HepG2 (cell line): ENCODE measurements around the gene MEF2B. TPM values are rescaled to one million over a fixed set of nuclear protein-coding genes. Genes with fewer than 3 reads are reported as not detected.
A peak's percentile ranks its signal among the peaks of the same experiment; 100 is the strongest.

ENCODE experiments used
- CBX2 ChIP-seq, 2 experiments: fragments of 200-600 bp in 1 of 2; sonication (generic); formaldehyde crosslinking in 1 of 2; IDR thresholded peaks; 2 replicates each; pipeline versions ENCODE4 v1.7.0 to v1.8.1; 2018 to 2022; ENCODE audit warnings: low read depth in 2 of 2, low read length in 1 of 2, mild to moderate bottlenecking in 1 of 2, missing genetic modification reagents in 1 of 2
- CHD4 ChIP-seq: fragments of 200-600 bp; sonication (generic); IDR thresholded peaks from 2 replicates; pipeline ENCODE4 v1.7.0; 2017; ENCODE audit warnings: mild to moderate bottlenecking, low read length, borderline replicate concordance
- DNMT3B ChIP-seq: conservative IDR thresholded peaks from 2 replicates; pipeline ENCODE4 v1.6.1; 2016; ENCODE audit warnings: missing biosample characterization, control low read depth
- EEA1 ChIP-seq: sonication (generic); formaldehyde crosslinking; IDR thresholded peaks from 2 replicates; pipeline ENCODE4 v1.5.1; 2020; ENCODE audit warnings: mild to moderate bottlenecking, missing genetic modification reagents, borderline replicate concordance
- KMT2B ChIP-seq: IDR thresholded peaks from 2 replicates; pipeline ENCODE4 v1.6.1; 2016; ENCODE audit warnings: missing genetic modification reagents, missing compliant biosample characterization
- PHB2 ChIP-seq: fragments of 450-650 bp; IDR thresholded peaks from 2 replicates; pipeline ENCODE4 v1.6.1; 2018; ENCODE audit not compliant: partially characterized antibody
- PREB ChIP-seq: sonication (generic); formaldehyde crosslinking; IDR thresholded peaks from 2 replicates; pipeline ENCODE4 v1.4.0; 2020; ENCODE audit warnings: missing genetic modification reagents
- RBAK ChIP-seq: sonication (generic); formaldehyde crosslinking; IDR thresholded peaks from 2 replicates; pipeline ENCODE4 v1.5.1; 2020; ENCODE audit warnings: mild to moderate bottlenecking, missing genetic modification reagents
- RBM22 ChIP-seq: fragments of 200-400 bp; formaldehyde crosslinking; optimal IDR thresholded peaks from 2 replicates; pipeline ENCODE3; 2017; ENCODE audit warnings: mild to moderate bottlenecking, low read length, moderate library complexity
- SNAPC5 ChIP-seq: sonication (generic); formaldehyde crosslinking; IDR thresholded peaks from 2 replicates; pipeline ENCODE4 v1.8.1; 2023; ENCODE audit warnings: mild to moderate bottlenecking, missing genetic modification reagents, borderline replicate concordance
- SYNCRIP ChIP-seq: fragments of 200-400 bp; formaldehyde crosslinking; IDR thresholded peaks from 2 replicates; pipeline ENCODE4 v1.6.1; 2018; ENCODE audit warnings: mild to moderate bottlenecking, low read depth, low read length; ENCODE audit not compliant: insufficient read depth
- ZFP37 ChIP-seq: sonication (generic); formaldehyde crosslinking; IDR thresholded peaks from 2 replicates; pipeline ENCODE4 v1.4.0; 2020; ENCODE audit warnings: missing genetic modification reagents, borderline replicate concordance
- ZFP62 ChIP-seq: sonication (generic); formaldehyde crosslinking; IDR thresholded peaks from 2 replicates; pipeline ENCODE4 v1.4.0; 2020; ENCODE audit warnings: missing genetic modification reagents
- ZNF121 ChIP-seq: sonication (generic); formaldehyde crosslinking; IDR thresholded peaks from 2 replicates; pipeline ENCODE4 v1.5.0; 2020; ENCODE audit warnings: mild to moderate bottlenecking, missing genetic modification reagents
- ZNF143 ChIP-seq: sonication (generic); formaldehyde crosslinking; IDR thresholded peaks from 2 replicates; pipeline ENCODE4 v1.4.0; 2020; ENCODE audit warnings: missing genetic modification reagents
- ZNF232 ChIP-seq: sonication (generic); formaldehyde crosslinking; IDR thresholded peaks from 2 replicates; pipeline ENCODE4 v1.4.0; 2020; ENCODE audit warnings: missing genetic modification reagents, borderline replicate concordance
- ZNF24 ChIP-seq: fragments of 450-650 bp; IDR thresholded peaks from 2 replicates; pipeline ENCODE4 v1.6.1; 2017; ENCODE audit warnings: antibody characterized with exemption, mild to moderate bottlenecking
- ZNF264 ChIP-seq: sonication (generic); formaldehyde crosslinking; IDR thresholded peaks from 2 replicates; pipeline ENCODE4 v1.4.0; 2020; ENCODE audit warnings: missing genetic modification reagents
- ZNF335 ChIP-seq: sonication (generic); formaldehyde crosslinking; IDR thresholded peaks from 2 replicates; pipeline ENCODE4 v1.4.0; 2020; ENCODE audit warnings: missing genetic modification reagents
- ZNF468 ChIP-seq: sonication (generic); formaldehyde crosslinking; IDR thresholded peaks from 2 replicates; pipeline ENCODE4 v1.8.0; 2022; ENCODE audit warnings: mild to moderate bottlenecking, moderate library complexity, missing genetic modification reagents
- ZNF580 ChIP-seq: IDR thresholded peaks from 2 replicates; pipeline ENCODE4 v1.6.1; 2016; ENCODE audit warnings: low read depth, borderline replicate concordance
- ZNF629 ChIP-seq: sonication (generic); formaldehyde crosslinking; conservative IDR thresholded peaks from 2 replicates; pipeline ENCODE4 v1.5.0; 2020; ENCODE audit warnings: missing genetic modification reagents
- ZNF841 ChIP-seq: sonication (generic); formaldehyde crosslinking; IDR thresholded peaks from 2 replicates; pipeline ENCODE4 v1.8.1; 2023; ENCODE audit warnings: missing genetic modification reagents, borderline replicate concordance
- ZNF891 ChIP-seq: sonication (generic); formaldehyde crosslinking; IDR thresholded peaks from 2 replicates; pipeline ENCODE4 v1.5.0; 2020; ENCODE audit warnings: mild to moderate bottlenecking, missing genetic modification reagents
- polyA plus RNA-seq, 8 experiments: library from polyadenylated mRNA; depleted of rRNA in 3 of 8; stranded (reverse) in 7 of 8; unstranded in 1 of 8; fragments of >200 nt; fragmentation: Illumina TruSeq in 4 of 8; extraction: Trizol in 4 of 8; gene quantifications; 2 replicates each; pipeline versions ENCODE4 v1.2.1 to v1.2.3, GENCODE V29; 2011 to 2016; ENCODE audit warnings: low read depth in 4 of 8, missing spikeins in 1 of 8, mixed read lengths in 1 of 8; ENCODE audit not compliant: insufficient read depth in 1 of 8
- total RNA-seq, 5 experiments: library from RNA; depleted of rRNA; stranded (reverse); fragments of >200 nt; fragmentation: Illumina TruSeq; extraction: Trizol; gene quantifications; 2 replicates each; pipeline ENCODE4 v1.2.3, GENCODE V29; 2016; ENCODE audit warnings: low read depth in 1 of 5
- TF ChIP-seq, protein P1 (sequence below): sonication (generic); formaldehyde crosslinking; IDR thresholded peaks from 2 replicates; pipeline ENCODE4 v1.4.0; 2020; ENCODE audit warnings: mild to moderate bottlenecking, missing genetic modification reagents
- TF ChIP-seq, protein P2 (sequence below): sonication (generic); formaldehyde crosslinking; IDR thresholded peaks from 2 replicates; pipeline ENCODE4 v1.8.1; 2023; ENCODE audit warnings: mild to moderate bottlenecking, missing genetic modification reagents

The MEF2B gene
- total and polyA plus RNA-seq, 2 of the 13 experiments (the other 11 are each of a cell fraction or from before 2014, with no cell fraction given): 1.2 to 1.7 TPM

GRCh38 chr19:19138109-19138981, 31.7 kb downstream of the MEF2B start, which contains the start of gene TMEM161A (continued):
- TF ChIP-seq DNMT3B (CRISPR knock-in tag) (no peak; the same call in 1 of the 2 replicates), CHD4 (peak; percentile 92; the same call in 1 of the 2 replicates), ZNF580 (CRISPR knock-in tag) (peak; percentile 73; the same call in 1 of the 2 replicates), EEA1 (CRISPR knock-in tag) (no peak), ZNF232 (no peak), ZNF264 (peak; percentile 49; the same call in 1 of the 2 replicates), RBAK (CRISPR knock-in tag) (no peak), CBX2 (IDR thresholded peaks at IDR 0.05; ENCODE audit: low read depth, low read length) (no peak), CBX2 (CRISPR knock-in tag; IDR thresholded peaks at IDR 0.05; ENCODE audit: low read depth) (no peak), ZNF891 (CRISPR knock-in tag) (no peak), ZNF841 (no peak), ZFP37 (no peak), PHB2 (no peak), RBM22 (no peak), ZNF468 (CRISPR knock-in tag) (no peak), SNAPC5 (no peak), ZNF24 (no peak), ZFP62 (CRISPR knock-in tag) (no peak), PREB (CRISPR knock-in tag) (no peak), KMT2B (CRISPR knock-in tag) (peak; percentile 72; the same call in 1 of the 2 replicates), SYNCRIP (no peak), ZNF335 (CRISPR knock-in tag) (0 out of 2 replicates have a peak, but pooled peaks have one; percentile 23), ZNF143 (CRISPR knock-in tag) (peak; percentile 97), ZNF629 (CRISPR knock-in tag) (no peak; the same call in 1 of the 2 replicates), ZNF121 (CRISPR knock-in tag) (no peak)
- TF ChIP-seq, protein P1, sequence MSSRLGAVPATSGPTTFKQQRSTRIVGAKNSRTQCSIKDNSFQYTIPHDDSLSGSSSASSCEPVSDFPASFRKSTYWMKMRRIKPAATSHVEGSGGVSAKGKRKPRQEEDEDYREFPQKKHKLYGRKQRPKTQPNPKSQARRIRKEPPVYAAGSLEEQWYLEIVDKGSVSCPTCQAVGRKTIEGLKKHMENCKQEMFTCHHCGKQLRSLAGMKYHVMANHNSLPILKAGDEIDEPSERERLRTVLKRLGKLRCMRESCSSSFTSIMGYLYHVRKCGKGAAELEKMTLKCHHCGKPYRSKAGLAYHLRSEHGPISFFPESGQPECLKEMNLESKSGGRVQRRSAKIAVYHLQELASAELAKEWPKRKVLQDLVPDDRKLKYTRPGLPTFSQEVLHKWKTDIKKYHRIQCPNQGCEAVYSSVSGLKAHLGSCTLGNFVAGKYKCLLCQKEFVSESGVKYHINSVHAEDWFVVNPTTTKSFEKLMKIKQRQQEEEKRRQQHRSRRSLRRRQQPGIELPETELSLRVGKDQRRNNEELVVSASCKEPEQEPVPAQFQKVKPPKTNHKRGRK (CRISPR knock-in tag): no peak
- TF ChIP-seq, protein P2, sequence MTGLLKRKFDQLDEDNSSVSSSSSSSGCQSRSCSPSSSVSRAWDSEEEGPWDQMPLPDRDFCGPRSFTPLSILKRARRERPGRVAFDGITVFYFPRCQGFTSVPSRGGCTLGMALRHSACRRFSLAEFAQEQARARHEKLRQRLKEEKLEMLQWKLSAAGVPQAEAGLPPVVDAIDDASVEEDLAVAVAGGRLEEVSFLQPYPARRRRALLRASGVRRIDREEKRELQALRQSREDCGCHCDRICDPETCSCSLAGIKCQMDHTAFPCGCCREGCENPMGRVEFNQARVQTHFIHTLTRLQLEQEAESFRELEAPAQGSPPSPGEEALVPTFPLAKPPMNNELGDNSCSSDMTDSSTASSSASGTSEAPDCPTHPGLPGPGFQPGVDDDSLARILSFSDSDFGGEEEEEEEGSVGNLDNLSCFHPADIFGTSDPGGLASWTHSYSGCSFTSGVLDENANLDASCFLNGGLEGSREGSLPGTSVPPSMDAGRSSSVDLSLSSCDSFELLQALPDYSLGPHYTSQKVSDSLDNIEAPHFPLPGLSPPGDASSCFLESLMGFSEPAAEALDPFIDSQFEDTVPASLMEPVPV (CRISPR knock-in tag): no peak
